HG02981 (cell line): ENCODE results near the gene TUT1.

Experiments used
- ATAC-seq: cut with Tn5 transposase; IDR thresholded peaks from one replicate; pipeline ENCODE4 v1.9.1; 2021; ENCODE audit warnings: mild to moderate bottlenecking, moderate library complexity; ENCODE audit not compliant: unreplicated experiment

TUT1 gene

DNA sequence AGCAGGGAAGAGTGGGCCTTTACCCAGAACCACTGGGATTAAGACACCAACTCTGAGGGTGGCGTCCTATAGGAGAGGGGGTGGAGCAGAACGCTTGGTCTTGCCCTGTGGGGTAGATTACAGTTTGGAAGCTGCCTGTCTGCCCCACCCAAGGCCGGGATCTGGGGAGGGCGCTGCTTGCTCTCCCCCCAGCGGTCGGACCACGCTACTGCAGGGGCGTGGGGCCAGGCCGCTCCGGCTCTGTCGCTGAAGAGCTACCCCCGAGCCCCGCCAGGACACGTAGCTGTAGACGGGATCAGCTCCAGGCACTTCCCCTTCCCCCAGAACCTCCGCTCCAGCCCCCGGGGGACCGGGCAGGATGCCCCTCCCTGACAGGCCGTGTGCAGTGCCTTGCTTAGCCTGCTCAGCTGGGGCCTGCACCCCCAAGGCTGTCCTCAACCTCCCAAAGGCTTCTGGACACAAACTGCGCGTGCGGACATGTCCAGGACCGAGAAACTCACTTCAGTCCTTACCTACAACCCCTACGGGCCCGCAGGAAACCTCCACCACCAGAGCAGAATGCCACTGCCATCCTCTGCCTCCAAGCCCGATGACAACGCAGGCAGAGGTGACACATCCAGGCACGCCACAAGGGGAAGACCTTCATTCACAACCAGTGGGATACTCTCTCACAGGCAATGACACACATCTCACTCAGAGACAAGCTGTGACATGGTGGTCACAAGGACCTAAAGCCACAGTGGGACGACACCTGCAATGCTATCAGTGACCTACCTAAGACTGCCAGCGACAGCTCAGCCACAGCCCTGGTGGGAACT is 48.4 kb downstream of the TUT1 start:
- no peak for ATAC-seq

DNA sequence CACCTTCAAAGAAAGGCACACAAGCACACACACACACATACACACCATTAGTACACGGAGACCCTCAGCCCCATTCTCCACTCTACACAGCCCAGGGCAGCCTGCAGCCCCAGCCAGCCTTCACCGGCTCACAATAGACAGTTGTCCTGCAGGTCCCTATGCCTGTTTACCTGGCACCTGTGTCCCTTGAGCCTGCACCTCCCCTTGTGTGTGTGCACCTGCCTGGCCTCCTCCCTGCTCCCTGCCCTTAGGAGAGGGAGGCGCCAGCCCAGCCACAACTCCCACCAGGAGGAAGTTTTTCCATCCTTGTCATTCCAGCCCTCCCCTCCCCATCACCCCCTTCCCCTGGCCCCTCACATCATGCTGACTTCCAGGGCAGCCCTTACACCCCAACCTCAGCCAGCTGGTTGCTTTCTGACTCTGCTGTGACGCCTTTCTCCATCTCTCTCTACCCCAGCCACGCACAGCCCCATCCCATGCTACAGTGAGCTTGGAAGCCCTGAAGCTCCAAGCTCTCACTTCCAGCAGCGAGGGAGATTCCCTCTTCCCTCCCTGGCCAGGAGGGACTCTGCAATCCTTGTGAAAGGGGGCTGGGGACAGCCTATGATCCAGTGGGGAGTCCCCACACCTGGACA is 49.1 kb downstream of the TUT1 start:
- ATAC-seq = no peak

DNA sequence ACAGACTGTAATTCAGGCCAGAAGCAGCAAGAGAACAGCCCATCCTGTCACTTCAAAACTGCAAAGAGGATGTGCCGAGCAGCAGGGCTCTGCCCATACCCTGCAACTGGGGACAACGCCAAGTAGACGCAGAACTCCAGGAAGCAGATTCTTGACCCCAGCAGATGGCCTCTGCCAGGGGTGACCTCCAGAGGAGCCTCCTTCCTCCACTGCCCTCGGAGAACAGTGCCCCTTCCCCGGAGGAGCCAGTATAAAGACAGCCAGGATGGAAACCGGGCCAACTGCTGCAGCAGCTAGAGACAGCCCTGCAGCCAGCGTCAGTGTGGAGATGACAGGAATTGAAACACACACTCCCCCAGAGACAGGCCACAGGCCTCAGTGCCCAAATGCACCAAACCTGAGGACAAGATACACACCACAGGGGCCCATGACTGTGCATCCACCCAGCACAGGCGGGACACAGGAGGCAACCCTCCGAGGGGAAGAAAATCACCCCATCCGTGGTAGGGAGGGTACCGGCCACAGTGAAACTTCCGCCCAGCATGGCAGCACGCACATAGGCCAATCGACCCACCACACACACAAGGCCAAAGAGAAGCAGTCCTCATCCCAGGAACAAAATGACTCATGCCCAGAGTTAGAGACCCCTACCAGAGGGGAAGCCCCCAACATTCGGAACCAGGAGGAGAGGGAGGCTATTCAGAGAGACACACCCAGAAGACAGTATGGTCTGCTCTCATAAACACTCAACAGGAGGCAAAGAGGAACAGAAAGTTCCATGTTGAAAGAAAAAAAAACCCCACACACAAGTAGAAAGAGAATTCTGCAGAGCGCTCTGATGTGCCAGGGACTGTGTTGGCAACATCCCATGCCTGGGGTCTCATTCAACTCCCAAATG is 50.3 kb downstream of the TUT1 start:
- ATAC-seq = peak; percentile 41

DNA sequence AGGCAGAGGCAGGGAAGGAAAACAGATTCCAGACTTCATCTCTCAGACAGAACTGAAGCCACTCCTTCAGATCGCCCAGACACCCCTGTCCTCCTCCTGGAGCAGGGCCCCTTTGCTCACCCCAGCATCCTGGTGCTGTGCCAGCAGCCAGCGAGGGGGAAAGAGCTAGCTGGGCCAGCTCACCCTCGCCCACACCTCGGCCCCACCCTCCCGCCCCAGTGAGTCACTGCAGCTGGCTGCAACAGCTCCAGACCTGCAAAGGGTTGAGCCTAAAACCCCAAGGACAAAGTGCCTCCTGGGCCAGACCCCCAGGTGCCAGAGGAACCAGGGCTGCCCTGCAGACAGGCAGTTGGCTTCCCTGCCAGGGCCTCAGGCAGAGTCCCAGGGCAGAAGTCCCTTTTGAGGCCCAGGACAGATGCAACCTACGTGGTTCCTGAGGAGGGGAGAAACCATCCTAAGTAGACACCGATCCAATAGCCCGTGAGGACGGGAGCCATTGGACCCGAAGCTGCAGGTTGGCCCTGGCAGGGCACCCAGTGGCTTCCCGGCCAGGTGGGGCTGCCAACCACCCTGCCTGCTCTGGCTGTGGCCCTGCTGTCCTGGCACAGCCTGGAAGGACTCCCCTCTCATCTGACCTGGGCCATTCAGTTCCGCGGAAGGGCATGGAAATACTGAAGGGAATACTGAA is 51.9 kb downstream of the TUT1 start:
- no peak for ATAC-seq

DNA sequence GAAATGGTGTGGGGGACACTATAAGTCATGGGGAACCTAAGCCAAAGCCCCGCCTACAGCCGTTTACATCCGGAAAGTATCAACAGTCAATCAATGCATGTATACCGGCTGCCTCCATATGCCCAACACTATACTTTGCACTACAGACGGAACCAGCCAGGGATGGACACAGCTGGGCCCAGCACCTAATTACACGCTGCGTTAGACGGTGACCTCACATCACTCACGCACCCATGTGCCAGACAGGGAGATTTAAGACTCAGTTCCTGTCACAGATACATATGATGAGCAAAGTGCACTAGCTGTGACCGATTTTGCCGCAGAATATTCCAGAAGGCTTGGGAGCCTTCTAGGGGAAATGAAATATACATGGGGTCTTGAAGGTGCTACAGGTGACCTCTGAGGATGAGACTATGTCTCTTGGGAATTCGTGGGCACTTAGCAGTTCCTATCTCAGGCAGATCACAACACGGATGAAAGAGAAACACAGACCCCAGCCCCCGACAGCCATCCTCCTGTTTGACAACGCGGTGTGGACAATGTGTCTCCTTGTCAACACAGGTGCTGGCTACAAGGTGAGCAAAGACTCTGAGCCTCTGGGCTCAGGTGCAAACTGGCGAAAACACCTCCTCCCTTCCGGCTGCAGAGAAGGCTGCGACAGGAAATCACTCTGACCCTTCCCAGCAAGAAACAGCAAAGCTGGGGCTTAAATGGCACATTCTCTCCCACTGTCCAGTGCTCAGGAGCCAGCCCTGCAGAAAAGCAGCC is 52.7 kb downstream of the TUT1 start:
- ATAC-seq = no peak

DNA sequence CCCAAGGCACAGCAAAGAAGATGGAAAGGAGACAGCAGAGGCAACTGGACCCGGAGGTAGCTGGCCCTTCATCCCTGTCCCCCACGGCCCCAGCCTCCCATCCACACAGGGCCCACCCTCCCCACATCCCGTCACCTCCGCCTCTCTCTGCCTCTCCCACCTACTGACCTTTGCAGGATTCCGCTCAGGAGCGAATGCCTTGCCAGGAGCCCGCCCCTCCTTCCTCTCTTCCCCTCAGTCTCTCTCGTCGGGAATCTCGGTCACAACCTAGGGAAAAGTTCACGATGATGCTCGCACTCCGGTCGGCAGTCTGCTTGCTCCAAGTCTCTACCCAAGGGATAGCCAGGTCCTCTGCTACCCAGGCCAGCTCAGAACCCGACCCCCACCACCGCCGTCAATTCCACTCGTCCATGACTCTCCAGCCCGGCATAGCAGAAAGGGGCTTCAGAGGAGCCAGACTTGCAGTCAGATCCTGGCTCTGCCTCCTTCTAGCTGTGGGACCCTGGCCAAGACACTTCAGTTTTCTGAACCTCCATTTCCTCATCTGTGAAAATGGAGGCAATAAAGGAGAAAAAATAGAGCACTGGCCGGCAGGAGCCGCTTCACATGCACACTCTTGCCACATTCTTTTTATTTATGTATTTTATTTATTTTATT is 54.9 kb downstream of the TUT1 start:
- no peak for ATAC-seq

DNA sequence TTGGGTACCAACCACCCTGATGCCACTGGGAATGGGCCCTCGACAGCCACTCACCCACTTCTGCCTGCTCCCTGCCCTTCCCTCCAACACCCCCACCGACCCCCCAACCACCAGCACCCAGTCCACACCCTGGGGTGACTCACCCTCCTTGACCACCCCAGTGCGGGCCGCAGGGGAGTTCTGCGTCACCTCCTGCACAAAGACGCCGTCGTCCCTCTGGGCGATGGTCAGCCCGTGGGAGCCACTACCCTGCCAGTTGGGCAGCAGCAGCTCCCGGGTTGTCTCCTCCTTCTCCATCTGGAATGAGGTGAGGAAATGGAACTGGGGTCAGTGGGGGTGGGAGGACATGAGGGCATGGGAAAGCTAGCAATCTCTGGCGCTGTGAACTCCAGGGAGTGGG is 55.5 kb downstream of the TUT1 start:
- no peak for ATAC-seq

DNA sequence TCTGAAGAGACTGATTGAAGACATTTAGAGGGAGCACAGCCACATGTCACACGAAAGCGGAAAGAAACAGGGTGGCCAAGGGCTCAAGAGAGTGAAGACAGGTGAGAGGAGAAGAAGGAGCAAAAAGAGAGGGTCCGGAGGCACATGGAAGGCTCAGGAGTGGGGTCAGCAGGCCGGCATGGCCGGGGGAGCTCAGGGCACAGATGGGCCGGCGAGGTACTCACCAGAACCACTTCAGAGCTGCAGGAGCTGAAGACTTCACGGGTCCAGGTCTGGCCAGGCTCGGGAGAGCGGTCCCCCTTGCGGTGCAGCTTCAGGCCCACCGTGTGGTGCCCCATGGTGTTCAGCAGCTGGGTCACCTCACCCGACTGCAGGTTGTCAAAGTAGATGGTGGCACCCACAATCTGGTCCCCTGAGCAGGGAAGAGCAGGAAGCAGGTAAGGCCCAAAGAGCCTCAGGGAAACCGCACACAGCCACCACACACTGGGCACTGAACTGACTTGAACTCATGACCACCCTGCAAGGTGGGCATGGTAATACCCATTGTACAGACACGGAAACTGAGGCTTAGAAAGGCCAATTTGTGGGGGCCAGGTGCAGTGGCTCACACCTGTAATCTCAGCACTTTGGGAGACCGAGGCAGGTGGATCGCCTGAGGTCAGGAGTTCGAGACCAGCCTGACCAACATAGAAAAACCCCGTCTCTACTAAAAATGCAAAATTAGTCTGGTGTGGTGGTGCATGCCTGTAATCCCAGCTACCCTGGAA is 56.4 kb downstream of the TUT1 start:
- ATAC-seq = no peak

DNA sequence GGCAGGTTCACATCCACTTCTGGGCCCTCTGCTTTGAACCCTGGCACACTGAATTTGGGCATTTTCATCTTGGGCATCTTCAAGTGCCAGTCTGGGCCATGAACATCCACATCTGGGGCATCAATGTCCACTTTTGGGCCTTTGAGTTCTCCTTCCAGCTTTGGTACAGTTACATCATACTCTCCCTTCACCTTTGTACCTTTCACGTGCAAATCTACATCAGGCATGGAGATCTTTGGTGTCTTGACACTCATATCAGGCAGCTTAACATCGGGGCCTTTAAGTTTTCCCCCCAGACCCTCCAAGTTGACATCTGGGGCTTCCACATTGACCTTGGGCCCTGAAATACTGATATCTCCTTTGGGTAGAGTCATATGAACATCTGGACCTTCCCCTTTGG is 59.2 kb downstream of the TUT1 start:
- ATAC-seq = no peak
